GM19239 (cell line): ENCODE data around the gene AP3S1.
"Not testable (repeated sequence)": the region's sequence is repeated elsewhere in the genome, so short reads cannot be mapped to it uniquely, and the experiment has no call there.

Experiments
- DNase-seq: peaks from one replicate; pipeline ENCODE4 v3.0.0; 2011; ENCODE audit warnings: low spot score; ENCODE audit not compliant: insufficient read length
- FAIRE-seq: peaks from 2 replicates; lab custom pipeline; 2011; peaks lifted over from hg19 to GRCh38; lab: Jason Lieb, UNC

AP3S1 gene

DNA sequence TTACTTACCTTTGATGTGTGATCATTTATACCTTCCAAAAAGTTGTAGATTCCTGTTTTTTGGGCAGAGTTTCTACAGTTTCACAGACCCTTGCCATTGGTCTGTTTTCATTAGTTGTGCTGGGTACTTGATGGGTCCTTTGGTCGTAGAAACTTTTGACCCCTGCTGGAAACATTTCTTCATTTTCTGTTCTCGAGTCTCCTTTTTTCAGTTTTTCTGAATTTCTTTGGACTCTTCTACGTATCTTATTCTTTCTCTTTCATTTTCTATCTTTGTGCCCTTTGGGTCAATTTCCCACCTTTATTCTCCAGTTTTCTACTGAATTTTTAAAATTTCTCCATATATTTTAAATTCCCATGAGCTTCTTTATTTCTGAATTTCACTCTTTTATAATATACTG lies 16.7 kb downstream of the AP3S1 start:
- peak; percentile 90 for FAIRE-seq
- no peak for DNase-seq

- DNase-seq (no peak), FAIRE-seq (peak; percentile 69)
Observed at GRCh38 chr5:115859378-115859777, 17.6 kb downstream of the AP3S1 start.

- no peak for DNase-seq
- FAIRE-seq: no peak
Observed at GRCh38 chr5:115869256-115869795, 27.6 kb downstream of the AP3S1 start.

- no peak for DNase-seq
- peak; percentile 47 for FAIRE-seq
Observed at GRCh38 chr5:115872447-115872846, 30.7 kb downstream of the AP3S1 start.

- FAIRE-seq (no peak), DNase-seq (no peak)
Observed at GRCh38 chr5:115873392-115873791, 31.7 kb downstream of the AP3S1 start.

DNA sequence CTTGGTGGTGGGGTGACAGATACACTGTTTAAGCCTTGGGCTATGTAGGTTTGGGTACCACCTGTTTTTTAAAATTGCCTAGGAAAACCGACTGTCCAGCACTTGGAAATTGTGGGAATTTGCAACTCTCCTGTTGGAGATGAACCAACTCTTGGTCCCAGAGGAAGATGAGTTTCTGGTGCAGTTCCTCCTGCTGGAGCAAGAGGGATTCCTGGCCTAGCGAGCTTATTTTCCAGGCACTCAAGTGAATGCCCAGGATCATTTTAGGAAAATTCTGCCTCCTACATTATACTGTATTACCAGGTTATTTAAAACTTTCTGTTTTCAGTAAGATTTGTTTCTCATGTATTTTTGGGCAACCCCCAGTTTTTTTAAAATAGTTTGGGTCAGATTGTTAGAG lies 33.7 kb downstream of the AP3S1 start:
- no peak for FAIRE-seq
- DNase-seq: no peak

- not testable (repeated sequence) for DNase-seq, FAIRE-seq
Observed at GRCh38 chr5:115877342-115877741, 35.6 kb downstream of the AP3S1 start.

GRCh38 chr5:115882434-115882833 lies 40.7 kb downstream of the AP3S1 start:
- not testable (repeated sequence) for DNase-seq, FAIRE-seq

- FAIRE-seq (no peak), DNase-seq (no peak)
Observed at GRCh38 chr5:115884704-115885103, 43.0 kb downstream of the AP3S1 start.

DNA sequence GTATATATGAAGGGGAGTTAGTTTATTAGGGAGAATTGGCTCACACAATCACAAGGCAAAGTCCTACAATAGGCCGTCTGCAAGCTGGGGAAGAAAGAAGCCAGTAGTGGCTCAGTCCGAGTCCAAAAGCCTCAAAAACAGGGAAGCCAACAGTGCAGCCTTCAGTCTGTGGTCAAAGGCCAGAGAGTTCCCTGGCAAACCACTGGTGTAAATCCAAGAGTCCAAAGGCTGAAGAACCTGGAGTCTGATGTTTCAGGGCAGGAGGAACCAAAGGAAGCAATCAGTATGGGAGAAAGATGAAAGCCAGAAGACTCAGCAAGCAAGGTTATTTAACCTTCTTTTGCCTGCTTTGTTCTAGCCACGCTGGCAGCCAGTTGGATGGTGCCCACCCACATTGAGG lies 43.5 kb downstream of the AP3S1 start:
- DNase-seq, FAIRE-seq: not testable (repeated sequence)

DNA sequence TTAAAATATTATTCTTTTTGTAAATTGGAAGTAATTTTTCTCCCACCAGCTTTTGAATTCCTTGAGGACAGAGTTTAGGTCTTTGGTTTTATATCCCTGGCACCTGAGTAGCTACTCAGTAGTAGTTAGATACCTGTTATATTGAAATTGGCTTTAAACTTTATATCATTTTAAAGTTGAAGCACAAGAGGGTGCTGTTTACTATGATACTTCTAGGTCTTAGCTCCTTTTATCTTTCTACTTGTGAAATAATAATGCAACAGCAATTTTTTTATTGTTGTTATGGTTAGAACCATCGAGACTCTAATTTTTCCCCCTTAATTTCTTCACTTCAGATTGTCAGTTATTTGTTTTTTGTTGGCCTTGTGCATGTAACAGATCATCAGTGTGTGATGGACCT lies 46.3 kb downstream of the AP3S1 start:
- DNase-seq: no peak
- no peak for FAIRE-seq

DNA sequence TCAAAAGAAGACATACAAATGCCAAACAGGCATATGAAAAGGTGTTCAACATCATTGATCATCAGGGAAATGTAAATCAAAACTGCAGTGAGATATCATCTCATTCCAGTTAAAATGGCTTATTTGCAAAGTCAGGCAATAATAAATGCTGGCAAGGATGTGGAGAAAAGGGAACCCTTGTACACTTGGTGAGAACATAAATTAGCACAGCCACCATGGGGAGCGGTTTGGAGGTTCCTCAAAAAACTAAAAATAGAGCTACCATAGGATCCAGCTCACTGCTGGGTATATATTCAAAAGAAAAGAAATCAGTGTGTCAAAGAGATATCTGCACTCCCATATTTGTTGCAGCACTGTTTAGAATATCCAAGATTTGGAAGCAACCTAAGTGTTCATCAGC lies 50.3 kb downstream of the AP3S1 start:
- FAIRE-seq (no peak), DNase-seq (no peak)

DNA sequence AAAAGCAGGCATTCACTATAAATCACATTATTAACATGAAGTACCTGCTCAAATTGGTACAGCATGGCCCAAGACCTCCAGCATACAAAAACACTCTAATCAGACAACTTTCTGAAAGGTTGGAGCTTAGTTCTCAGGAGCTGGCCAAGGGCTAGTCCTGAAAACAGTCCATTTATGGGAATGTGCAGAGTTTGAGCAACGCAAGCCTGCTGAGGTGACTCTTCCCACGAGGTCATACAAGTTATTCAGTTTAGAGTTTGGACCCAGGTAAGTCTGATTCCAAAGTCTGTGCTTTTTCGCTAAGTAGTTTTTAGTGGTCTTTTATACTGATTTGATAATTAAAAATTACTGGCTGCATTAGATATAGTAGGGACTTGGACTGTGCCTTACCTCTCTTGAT lies 52.6 kb downstream of the AP3S1 start:
- no peak for FAIRE-seq
- no peak for DNase-seq

DNA sequence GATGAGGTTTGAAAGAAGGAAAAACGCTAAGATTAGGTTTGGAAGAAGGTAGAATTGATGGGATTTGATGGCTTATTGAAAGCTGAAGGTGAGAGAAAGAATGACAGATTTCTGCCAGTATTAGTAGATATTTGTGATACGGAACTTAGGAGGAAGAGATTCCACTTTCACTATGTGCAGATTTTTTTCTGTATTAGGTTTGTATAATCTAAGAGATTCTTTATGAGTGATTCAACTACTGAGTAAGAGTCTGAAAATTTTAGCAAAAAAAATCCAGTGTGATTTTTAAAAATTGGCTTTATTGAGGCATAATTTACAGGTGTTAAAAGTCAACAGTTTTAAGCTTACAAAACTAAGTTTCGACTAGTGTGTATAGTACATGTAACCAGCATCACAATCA lies 54.1 kb downstream of the AP3S1 start:
- FAIRE-seq (peak; percentile 66), DNase-seq (no peak)

- FAIRE-seq (no peak), DNase-seq (no peak)
Observed at GRCh38 chr5:115898656-115899055, 56.9 kb downstream of the AP3S1 start.

- DNase-seq (no peak), FAIRE-seq (no peak)
Observed at GRCh38 chr5:115907177-115907576, 65.4 kb downstream of the AP3S1 start.

- DNase-seq: not testable (repeated sequence)
- FAIRE-seq: peak; percentile 83
Observed at GRCh38 chr5:115913623-115914400, 72.1 kb downstream of the AP3S1 start.

GRCh38 chr5:115920171-115920725 lies 78.5 kb downstream of the AP3S1 start:
- no peak for DNase-seq
- no peak for FAIRE-seq

- FAIRE-seq: not testable (repeated sequence)
Observed at GRCh38 chr5:115928578-115929407, 87.1 kb downstream of the AP3S1 start.

GRCh38 chr5:115930171-115930570 lies 88.4 kb downstream of the AP3S1 start:
- FAIRE-seq, DNase-seq: not testable (repeated sequence)

More at GRCh38 chr5:115928578-115929407, 87.1 kb downstream of the AP3S1 start:
- not testable (repeated sequence) for DNase-seq
